Measurements from ENCODE around the gene MGAT3.

DNA sequence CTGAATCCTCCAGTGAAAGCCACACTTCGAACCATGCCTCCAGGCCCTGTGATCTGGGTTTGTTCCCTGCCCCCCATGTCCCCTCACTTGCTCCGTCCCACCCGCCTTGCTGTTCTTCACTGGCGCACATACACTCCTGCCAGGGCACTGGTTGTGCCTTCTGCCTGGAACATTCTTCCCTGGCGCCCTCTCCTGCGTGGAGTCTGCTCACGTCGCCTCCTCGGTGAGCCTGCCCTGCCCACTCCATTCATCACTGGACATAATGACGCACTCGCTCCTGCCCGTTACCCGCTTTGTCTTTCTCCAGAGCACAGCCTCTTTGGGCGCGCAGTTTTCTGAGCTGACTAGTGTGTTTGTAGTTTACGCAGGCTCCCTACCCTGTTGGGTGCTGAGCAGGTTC is 24.2 kb downstream of the MGAT3 start:
- TF ChIP-seq TARDBP (IDR thresholded peaks at IDR 0.05), result no peak
- no peak for TF ChIP-seq SP1 (IDR thresholded peaks at IDR 0.05)
- TF ChIP-seq, protein P1, sequence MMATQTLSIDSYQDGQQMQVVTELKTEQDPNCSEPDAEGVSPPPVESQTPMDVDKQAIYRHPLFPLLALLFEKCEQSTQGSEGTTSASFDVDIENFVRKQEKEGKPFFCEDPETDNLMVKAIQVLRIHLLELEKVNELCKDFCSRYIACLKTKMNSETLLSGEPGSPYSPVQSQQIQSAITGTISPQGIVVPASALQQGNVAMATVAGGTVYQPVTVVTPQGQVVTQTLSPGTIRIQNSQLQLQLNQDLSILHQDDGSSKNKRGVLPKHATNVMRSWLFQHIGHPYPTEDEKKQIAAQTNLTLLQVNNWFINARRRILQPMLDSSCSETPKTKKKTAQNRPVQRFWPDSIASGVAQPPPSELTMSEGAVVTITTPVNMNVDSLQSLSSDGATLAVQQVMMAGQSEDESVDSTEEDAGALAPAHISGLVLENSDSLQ (IDR thresholded peaks at IDR 0.05), result no peak
- TF ChIP-seq FOXA1 (IDR thresholded peaks at IDR 0.05), result no peak
- no peak for TF ChIP-seq ELF4 (IDR thresholded peaks at IDR 0.05)
- no peak for TF ChIP-seq NFRKB (IDR thresholded peaks at IDR 0.05)
- no peak for TF ChIP-seq HDGF (IDR thresholded peaks at IDR 0.05; ENCODE audit: borderline replicate concordance)
- TF ChIP-seq BHLHE40 (IDR thresholded peaks at IDR 0.05; ENCODE audit: borderline replicate concordance), result no peak
- TF ChIP-seq CTBP1 (IDR thresholded peaks at IDR 0.05; ENCODE audit: borderline replicate concordance), result no peak
